Vagina (tissue), 2 donors: ENCODE results near the gene CNST. TPM values are rescaled to one million over a fixed set of nuclear protein-coding genes. Genes with fewer than 3 reads are reported as not detected.
A peak's percentile ranks its signal among the peaks of the same experiment; 100 is the strongest.
"Not testable (repeated sequence)": the region's sequence is repeated elsewhere in the genome, so short reads cannot be mapped to it uniquely, and the experiment has no call there.

Experiments
- DNase-seq, 2 donors: peaks; one replicate each; pipeline ENCODE4 v3.0.0-alpha.2; 2017; ENCODE audit errors: extremely low spot score in 2 of 2
- H3K27ac ChIP-seq: fragments of 200-600 bp; sonication (generic); one replicate; pipeline ENCODE4 v1.5.1; 2019
- H3K27me3 ChIP-seq: fragments of 200-600 bp; sonication (generic); one replicate; pipeline ENCODE4 v1.5.1; 2019
- H3K36me3 ChIP-seq, 2 donors: fragments of 200-600 bp; sonication (generic); one replicate each; pipeline ENCODE4 v1.5.1; 2017 to 2019
- H3K4me1 ChIP-seq: fragments of 200-600 bp; sonication (generic); one replicate; pipeline ENCODE4 v1.5.1; 2019
- H3K4me3 ChIP-seq, 2 donors: fragments of 200-600 bp; sonication (generic); 1 replicate in 1 of 2; 2 replicates in 1 of 2; pipeline ENCODE4 v1.5.1; 2016 to 2019
- H3K9me3 ChIP-seq: fragments of 200-600 bp; sonication (generic); one replicate; pipeline ENCODE4 v1.5.1; 2019
- CTCF ChIP-seq, 3 experiments: fragments of 450-650 bp in 2 of 3; fragments of 200-600 bp in 1 of 3; sonication (generic) in 1 of 3; IDR thresholded peaks; one replicate each; pipeline ENCODE4 v1.5.1; 2017 to 2019; ENCODE audit warnings: antibody characterized with exemption in 3 of 3, mild to moderate bottlenecking in 2 of 3, moderate library complexity in 2 of 3
- POLR2A ChIP-seq, 2 donors: fragments of 450-650 bp; IDR thresholded peaks; one replicate each; pipeline ENCODE4 v1.6.1; 2017; ENCODE audit warnings: antibody characterized with exemption in 2 of 2, mild to moderate bottlenecking in 2 of 2, moderate library complexity in 2 of 2
- POLR2AphosphoS5 ChIP-seq, 2 donors: sonication (generic); formaldehyde crosslinking; IDR thresholded peaks; one replicate each; pipeline ENCODE4 v1.9.0; 2017; ENCODE audit warnings: antibody characterized with exemption in 2 of 2, mild to moderate bottlenecking in 2 of 2, low read depth in 1 of 2; ENCODE audit not compliant: insufficient read depth in 1 of 2
- intact Hi-C: fragments of 100-400 bp; cut with DNase I; formaldehyde crosslinking; loops from one replicate; pipeline ENCODE4 v1.15.1; 2023
- total RNA-seq: library from RNA; depleted of rRNA; stranded (reverse); fragments of >200 nt; gene quantifications from one replicate; pipeline ENCODE4 v1.2.3, GENCODE V29; 2016

Gene CNST
- total RNA-seq, 1 donor from 2014 or later = 20.6 TPM

DNA sequence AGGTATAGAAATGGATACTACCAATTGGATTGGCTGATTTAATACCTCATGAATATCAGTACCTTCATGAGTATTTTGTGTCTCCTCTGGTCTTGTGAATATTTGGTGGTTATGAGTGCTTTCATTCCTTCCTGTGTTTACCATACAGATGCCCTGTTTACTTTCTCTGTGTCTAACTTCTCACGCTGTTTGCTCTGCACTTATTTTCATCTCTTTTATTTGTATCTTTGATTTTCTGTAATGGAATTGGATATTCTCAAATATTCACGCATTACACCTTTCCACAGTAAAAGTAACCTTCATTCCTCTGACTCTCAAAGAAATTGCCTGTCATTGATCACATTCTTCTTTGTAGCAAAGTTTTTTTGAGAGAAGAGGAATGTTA lies 16.8 kb downstream of the CNST start:
- no peak for TF ChIP-seq POLR2AphosphoS5 (IDR thresholded peaks at IDR 0.05; ENCODE audit: insufficient read depth in 1 of 2, low read depth in 1 of 2)
- no peak for TF ChIP-seq CTCF (IDR thresholded peaks at IDR 0.05)
- TF ChIP-seq POLR2A (IDR thresholded peaks at IDR 0.05) = no peak
- DNase-seq = no peak
- Histone ChIP-seq H3K4me3 (no peak overlapping the region), H3K9me3 (no peaks in the 10 kb centered on the region), H3K27me3 (no peaks in the 10 kb centered on the region), H3K36me3 (no peaks in the 10 kb centered on the region), H3K27ac (no peak overlapping the region), H3K4me1 (peaks cover 68% of the 10 kb centered on the region)
- intact Hi-C loops = no loop called here

DNA sequence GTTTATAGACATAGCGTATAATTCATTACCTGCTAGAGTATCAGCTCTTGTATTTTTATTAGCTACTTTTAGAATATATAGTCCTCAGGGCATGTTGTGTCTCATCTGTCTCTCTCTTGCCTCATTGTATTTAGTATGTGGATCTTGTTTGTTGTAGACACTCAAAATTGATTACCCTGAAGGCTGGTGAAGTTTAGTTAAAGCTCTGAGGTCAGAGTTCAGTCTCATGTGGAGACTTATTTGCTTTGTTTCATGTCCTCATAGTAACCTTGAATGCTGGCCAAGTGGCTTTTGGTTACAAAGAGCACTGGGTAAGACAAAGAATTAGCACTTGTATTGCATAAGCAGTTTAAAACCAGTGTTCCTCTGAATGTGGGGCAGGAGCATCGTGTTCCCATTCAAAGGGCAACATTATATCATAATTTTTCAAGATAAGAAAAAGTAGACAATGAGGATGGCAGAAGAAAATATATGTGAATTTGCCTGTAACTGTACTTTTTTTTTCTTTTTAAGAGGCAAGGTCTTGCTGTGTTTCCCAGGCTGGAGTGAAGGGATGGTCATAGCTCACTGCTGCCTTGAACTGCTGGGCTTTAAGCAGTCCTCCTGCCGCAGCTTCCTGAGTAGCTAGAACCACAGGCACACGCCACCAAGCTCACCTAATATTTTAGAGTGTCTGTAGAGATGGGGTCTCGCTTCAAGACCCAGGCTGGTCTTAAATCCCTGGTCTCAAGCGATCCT lies 17.4 kb downstream of the CNST start:
- Histone ChIP-seq H3K4me1 (peaks cover 70% of the 10 kb centered on the region), H3K4me3 (no peak overlapping the region), H3K9me3 (no peaks in the 10 kb centered on the region), H3K36me3 (no peaks in the 10 kb centered on the region), H3K27ac (no peak overlapping the region), H3K27me3 (no peaks in the 10 kb centered on the region)
- intact Hi-C loops = no loop called here
- no peak for DNase-seq
- TF ChIP-seq POLR2AphosphoS5 (IDR thresholded peaks at IDR 0.05; ENCODE audit: insufficient read depth in 1 of 2, low read depth in 1 of 2) (peak in 1 of 2 donors; percentile 73), POLR2A (IDR thresholded peaks at IDR 0.05) (no peak)

DNA sequence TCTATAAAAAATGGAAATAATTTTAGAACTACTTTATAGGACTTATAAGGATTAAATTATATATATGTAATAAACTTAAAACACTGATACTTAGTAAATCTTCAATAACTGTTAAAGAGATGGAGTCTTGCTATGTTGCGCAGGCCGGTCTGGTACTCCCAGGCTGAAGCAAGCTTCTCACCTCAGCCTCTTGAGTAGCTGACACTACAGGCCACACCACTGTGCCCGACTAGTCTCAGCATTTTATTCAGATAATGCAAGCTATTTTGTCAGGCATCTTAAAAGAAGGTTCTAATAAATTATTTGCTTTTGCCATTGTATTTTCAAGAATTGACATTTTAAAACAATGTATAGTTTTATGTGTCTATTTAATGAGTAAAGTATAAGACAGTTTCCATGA lies 20.8 kb downstream of the CNST start:
- TF ChIP-seq CTCF (IDR thresholded peaks at IDR 0.05) = no peak
- no peak for TF ChIP-seq POLR2A (IDR thresholded peaks at IDR 0.05)
- TF ChIP-seq POLR2AphosphoS5 (IDR thresholded peaks at IDR 0.05; ENCODE audit: insufficient read depth in 1 of 2, low read depth in 1 of 2) = no peak
- Histone ChIP-seq H3K4me3 (no peak overlapping the region), H3K4me1 (peaks cover 48% of the 10 kb centered on the region), H3K27ac (peak overlapping the region; percentile 56), H3K36me3 (peaks cover 0 to under 1% of the 10 kb centered on the region in 2 donors), H3K9me3 (no peaks in the 10 kb centered on the region), H3K27me3 (no peaks in the 10 kb centered on the region)
- intact Hi-C loops = no loop called here
- DNase-seq = no peak

DNA sequence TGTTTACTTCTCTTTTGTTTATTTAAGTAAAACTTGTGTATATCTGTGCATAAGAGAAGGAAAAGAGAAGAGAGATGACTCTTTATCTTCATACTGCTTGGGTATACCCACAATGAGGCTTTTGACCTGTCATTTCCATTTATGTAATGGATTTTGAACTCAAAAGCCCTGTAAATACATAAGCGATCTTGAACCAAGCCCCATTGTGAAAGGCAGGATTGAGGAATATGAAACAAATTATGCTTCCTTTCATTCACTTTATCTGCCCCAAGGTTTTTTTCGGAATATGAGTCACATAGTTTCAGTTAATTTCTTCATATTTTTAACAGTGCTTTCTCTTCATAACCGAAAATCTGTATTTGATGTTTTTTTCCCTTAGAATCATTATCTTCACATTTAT lies 21.4 kb downstream of the CNST start:
- TF ChIP-seq POLR2A (IDR thresholded peaks at IDR 0.05) (no peak), CTCF (IDR thresholded peaks at IDR 0.05) (no peak), POLR2AphosphoS5 (IDR thresholded peaks at IDR 0.05; ENCODE audit: insufficient read depth in 1 of 2, low read depth in 1 of 2) (no peak)
- no peak overlapping the region for H3K4me3 ChIP-seq
- H3K36me3 ChIP-seq = peaks cover 0 to 6% of the 10 kb centered on the region in 2 donors
- H3K9me3 ChIP-seq = no peaks in the 10 kb centered on the region
- H3K27ac ChIP-seq = peak overlapping the region; percentile 56
- H3K4me1 ChIP-seq = peaks cover 50% of the 10 kb centered on the region
- no peaks in the 10 kb centered on the region for H3K27me3 ChIP-seq
- no peak for DNase-seq
- intact Hi-C loops = no loop called here

DNA sequence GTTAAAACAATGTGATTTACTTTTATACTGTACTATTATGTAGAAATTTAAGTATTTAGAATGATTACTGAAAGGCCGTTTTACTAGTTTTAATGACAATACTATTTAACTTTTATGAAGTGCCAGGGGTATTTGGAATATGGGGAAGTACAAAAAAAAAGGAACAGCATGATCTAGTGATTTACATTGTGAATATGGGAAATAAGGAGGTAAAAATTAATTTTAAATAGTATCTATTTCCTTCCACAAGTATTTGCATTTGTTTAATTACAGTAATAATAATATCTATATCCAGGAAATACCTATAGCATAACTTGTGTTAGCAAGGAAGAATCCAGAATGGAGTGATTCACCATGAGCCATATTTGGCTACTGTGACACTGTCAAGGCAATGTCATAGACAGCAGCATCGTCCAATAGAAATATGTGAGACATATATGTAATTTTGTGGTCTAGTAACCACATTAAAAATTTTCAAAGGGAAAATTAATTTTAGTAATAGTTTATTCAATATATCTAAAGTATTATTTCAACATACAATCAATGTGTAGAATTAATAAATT lies 22.0 kb downstream of the CNST start:
- H3K4me1 ChIP-seq = peaks cover 53% of the 10 kb centered on the region
- intact Hi-C loops = no loop called here
- TF ChIP-seq POLR2AphosphoS5 (IDR thresholded peaks at IDR 0.05; ENCODE audit: insufficient read depth in 1 of 2, low read depth in 1 of 2) (no peak), CTCF (IDR thresholded peaks at IDR 0.05) (no peak), POLR2A (IDR thresholded peaks at IDR 0.05) (no peak)
- no peaks in the 10 kb centered on the region for H3K27me3 ChIP-seq
- peak overlapping the region; percentile 56 for H3K27ac ChIP-seq
- peaks cover 0 to 7% of the 10 kb centered on the region in 2 donors for H3K36me3 ChIP-seq
- H3K9me3 ChIP-seq = no peaks in the 10 kb centered on the region
- DNase-seq = no peak
- no peak overlapping the region for H3K4me3 ChIP-seq

- not testable (repeated sequence) for DNase-seq, H3K9me3 ChIP-seq
- peaks cover 46% of the 10 kb centered on the region for H3K4me1 ChIP-seq
These were observed 23.7 kb downstream of the CNST start for GRCh38 chr1:246589919-246590318.

More at GRCh38 chr1:246589919-246590318, 23.7 kb downstream of the CNST start:
- intact Hi-C loops, H3K27me3 ChIP-seq, H3K36me3 ChIP-seq, H3K27ac ChIP-seq, H3K4me3 ChIP-seq: not testable (repeated sequence)
